LNCaP clone FGC (cell line): Measurements from ENCODE around the gene ZBTB9.

Experiments
- DNase-seq: peaks from one replicate; pipeline ENCODE4 v3.0.0-alpha.2; 2011; ENCODE audit warnings: low read depth
- H3K4me3 ChIP-seq: 2 replicates; pipeline ENCODE4 v1.5.1; 2011; ENCODE audit warnings: mild to moderate bottlenecking, low read depth, low read length, control low read depth
- TF ChIP-seq, protein P1 (sequence below): IDR thresholded peaks from 2 replicates; pipeline ENCODE4 v1.5.1; 2012; ENCODE audit warnings: mild to moderate bottlenecking; ENCODE audit not compliant: control insufficient read depth, insufficient read depth; ENCODE audit errors: extremely low read depth

The ZBTB9 gene

GRCh38 chr6:33431880-33432541 lies 22.4 kb upstream of the ZBTB9 start:
- H3K4me3 ChIP-seq, result no peak overlapping the region
- DNase-seq, result no peak
- TF ChIP-seq, protein P1, sequence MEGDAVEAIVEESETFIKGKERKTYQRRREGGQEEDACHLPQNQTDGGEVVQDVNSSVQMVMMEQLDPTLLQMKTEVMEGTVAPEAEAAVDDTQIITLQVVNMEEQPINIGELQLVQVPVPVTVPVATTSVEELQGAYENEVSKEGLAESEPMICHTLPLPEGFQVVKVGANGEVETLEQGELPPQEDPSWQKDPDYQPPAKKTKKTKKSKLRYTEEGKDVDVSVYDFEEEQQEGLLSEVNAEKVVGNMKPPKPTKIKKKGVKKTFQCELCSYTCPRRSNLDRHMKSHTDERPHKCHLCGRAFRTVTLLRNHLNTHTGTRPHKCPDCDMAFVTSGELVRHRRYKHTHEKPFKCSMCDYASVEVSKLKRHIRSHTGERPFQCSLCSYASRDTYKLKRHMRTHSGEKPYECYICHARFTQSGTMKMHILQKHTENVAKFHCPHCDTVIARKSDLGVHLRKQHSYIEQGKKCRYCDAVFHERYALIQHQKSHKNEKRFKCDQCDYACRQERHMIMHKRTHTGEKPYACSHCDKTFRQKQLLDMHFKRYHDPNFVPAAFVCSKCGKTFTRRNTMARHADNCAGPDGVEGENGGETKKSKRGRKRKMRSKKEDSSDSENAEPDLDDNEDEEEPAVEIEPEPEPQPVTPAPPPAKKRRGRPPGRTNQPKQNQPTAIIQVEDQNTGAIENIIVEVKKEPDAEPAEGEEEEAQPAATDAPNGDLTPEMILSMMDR, result no peak

- no peak for DNase-seq
- TF ChIP-seq, protein P1, result no peak
- no peak overlapping the region for H3K4me3 ChIP-seq
Measured at GRCh38 chr6:33432546-33432945, 21.8 kb upstream of the ZBTB9 start.

DNA sequence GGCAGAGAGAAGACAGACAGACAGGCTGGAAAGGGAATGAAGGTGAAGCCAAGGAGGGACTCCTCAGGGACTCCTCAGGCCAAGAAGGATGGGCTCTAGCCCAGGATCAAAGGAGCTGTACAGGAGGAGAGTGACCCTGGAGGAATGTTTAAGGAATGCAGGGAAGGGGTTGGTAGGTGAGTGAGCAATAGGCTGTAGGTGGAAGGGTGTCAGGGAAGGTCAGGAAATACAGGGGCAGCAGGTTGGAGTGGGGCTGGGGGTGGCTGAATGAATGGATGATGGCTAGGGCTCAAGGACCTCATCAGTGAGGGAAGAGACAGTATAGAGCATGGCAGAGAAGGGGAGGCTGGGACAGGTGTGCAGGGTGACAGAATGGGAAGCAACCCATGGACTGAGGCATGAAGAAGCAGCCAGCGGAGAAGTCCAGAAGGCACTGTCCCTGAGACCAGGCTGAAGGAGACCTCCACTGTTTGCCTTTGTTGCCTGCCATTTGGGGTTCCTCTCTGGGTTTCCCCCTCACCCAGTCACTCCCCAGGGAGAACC lies 21.3 kb upstream of the ZBTB9 start:
- DNase-seq, result no peak
- no peak overlapping the region for H3K4me3 ChIP-seq
- TF ChIP-seq, protein P1, result no peak

GRCh38 chr6:33433544-33434191 lies 20.7 kb upstream of the ZBTB9 start:
- H3K4me3 ChIP-seq, result no peak overlapping the region
- TF ChIP-seq, protein P1, result no peak
- no peak for DNase-seq

DNA sequence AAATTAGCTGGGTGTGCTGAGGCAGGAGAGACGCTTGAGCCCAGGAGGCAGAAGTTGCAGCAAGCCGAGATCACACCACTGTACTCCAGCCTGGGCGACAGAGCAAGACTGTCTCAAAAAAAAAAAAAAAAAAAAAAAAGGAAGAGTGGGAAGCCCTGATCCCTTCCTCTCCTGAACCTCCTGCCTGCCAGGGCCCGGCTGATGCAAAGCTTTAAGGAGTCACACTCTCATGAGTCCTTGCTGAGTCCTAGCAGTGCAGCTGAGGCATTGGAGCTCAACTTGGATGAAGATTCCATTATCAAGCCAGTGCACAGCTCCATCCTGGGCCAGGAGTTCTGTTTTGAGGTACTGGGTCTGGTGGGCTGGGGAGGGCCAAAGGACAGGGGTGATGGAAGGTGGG lies 19.4 kb upstream of the ZBTB9 start:
- DNase-seq, result no peak
- TF ChIP-seq, protein P1, result no peak
- H3K4me3 ChIP-seq, result no peak overlapping the region

- no peak for DNase-seq
- H3K4me3 ChIP-seq, result no peak overlapping the region
- TF ChIP-seq, protein P1, result no peak
Measured at GRCh38 chr6:33437666-33438065, 16.7 kb upstream of the ZBTB9 start.

DNA sequence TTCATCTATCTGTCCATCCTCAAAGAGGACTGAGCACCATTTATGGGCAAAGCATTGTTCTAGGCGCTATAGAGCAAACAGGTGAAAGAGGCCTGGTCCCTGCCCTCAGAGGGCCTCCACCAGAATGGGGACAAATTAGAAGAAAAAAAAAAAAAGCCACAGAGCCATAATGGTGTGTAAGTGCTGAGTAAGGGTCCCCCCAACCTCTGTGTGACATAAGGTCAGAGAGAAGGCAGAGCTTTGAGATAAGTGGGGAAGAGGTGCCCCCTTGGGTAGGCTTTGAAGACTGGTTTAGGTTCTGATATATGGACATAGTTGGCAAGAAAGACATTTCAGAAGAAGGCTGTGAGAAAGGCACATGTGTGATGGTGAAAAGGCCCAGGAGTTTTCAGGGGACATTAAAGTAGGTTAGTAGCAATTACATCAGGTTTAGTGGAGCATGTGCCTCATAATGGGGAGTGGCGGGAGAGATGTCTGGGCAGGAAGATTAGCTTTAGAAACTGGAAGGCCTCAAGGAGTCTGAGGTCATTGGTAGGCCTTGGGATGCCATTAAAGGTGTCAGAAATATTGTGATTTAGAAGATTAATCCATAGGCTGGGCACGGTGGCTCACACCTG lies 15.3 kb upstream of the ZBTB9 start:
- TF ChIP-seq, protein P1, result no peak
- no peak overlapping the region for H3K4me3 ChIP-seq
- no peak for DNase-seq
